COLO668 (cell line): ENCODE measurements around the gene CAPZA2.

Source experiments
- DNase-seq: peaks from one replicate; lab custom pipeline; 2025; ENCODE audit not compliant: unreplicated experiment; lab: John Stamatoyannopoulos, UW

The CAPZA2 gene

DNA sequence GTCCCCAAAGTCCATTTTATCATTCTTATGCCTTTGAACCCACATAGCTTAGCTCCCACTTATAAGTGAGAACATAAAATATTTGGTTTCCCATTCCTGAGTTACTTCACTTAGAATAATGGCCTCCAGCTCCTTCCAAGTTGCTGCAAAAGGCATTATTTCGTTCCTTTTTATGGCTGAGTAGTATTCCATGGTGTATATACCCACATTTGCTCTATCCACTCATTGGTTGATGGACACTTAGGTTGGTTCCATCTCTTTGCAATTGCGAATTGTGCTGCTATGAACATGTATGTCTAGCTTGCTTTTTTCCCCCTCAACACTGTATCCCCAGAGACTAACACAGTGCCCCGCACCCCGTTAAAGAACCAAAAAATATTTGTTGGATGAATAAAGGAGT lies 670 bp upstream of the CAPZA2 start:
- no peak for DNase-seq

DNA sequence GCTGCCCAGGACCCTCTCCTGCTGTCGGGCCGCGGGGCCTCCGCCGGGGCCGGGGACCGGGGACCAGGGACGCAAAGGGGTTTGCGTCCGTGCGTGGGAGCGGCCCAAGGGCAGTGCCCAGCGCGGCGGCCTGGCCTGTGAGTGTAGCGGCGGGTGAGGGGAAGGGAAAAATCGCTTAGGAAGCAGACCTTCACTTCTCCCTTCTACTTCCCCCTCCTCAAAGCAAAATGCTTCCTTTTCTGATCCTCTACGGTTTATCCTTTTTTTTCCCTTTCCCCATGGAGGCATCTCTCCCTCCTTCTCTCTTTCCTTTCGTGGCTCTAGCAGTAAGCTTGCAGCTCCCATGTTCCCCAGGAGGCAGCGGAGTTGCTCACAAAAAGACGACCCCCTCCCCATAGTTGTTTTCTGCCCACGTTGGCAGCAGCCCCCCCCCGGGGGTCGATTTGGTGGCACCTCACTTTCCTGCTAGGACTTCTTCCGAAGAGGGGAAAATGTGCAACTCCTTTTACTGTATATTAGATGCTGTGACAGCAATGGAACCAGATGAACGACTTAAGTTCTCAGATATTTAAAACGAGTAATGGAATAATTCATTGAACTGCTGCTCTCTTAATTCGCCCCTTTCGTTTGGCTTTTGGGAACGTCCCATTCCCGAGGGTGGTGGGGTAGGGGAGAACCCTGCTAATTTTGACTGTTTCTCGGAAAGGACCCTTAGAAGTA lies 724 bp downstream of the CAPZA2 start:
- DNase-seq, result peak; percentile 32

DNA sequence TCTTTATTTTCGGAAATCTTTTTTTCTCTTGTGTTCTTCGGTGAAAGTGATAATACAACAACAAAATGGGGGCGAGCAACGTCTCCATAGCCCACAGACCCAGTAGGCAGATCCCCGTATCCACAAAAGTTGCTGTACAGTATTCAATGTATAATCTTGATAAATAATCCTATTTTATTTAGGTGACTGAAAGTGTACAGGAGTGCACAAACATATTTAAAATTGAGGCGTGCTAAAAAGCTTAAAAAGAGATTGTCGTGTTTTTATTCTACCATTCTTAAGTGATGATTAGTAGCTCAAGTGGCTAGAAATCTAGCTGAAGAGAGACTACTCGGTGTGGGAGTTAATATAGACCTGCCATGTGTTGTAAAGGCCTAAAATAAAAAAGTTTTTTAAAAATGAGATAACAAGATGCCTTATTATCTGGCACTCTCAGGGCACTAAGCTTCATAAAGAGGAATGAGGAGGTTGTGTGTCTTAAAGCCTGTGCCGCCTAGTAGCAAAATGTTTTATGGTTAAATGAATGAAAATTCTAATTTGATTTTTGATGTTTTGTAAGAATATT lies 1.6 kb downstream of the CAPZA2 start:
- no peak for DNase-seq

- DNase-seq, result no peak
These were observed 8.8 kb downstream of the CAPZA2 start for GRCh38 chr7:116871061-116871700.

- DNase-seq, result no peak
These were observed 9.6 kb downstream of the CAPZA2 start for GRCh38 chr7:116872026-116872425.

DNA sequence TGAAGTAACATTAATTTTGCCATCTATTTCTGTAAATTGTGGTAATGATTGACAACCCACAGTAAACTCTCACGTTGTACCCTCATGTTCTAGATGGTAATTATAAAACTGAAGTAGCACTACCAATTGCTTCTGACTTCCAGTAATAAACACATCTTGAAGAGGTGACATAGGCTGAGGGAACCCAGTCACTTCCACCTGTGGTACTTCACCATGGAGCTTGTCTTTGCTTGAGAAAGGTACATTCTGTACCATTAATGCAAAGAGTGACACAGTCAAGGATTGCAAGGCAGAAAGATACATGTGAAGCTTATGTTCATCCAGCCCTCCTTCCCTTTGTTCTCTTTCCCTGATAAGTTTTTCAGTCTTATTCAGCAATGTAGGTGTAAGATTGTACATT lies 11.2 kb downstream of the CAPZA2 start:
- no peak for DNase-seq

- DNase-seq, result no peak
These were observed 14.5 kb downstream of the CAPZA2 start for GRCh38 chr7:116876664-116877442.

DNA sequence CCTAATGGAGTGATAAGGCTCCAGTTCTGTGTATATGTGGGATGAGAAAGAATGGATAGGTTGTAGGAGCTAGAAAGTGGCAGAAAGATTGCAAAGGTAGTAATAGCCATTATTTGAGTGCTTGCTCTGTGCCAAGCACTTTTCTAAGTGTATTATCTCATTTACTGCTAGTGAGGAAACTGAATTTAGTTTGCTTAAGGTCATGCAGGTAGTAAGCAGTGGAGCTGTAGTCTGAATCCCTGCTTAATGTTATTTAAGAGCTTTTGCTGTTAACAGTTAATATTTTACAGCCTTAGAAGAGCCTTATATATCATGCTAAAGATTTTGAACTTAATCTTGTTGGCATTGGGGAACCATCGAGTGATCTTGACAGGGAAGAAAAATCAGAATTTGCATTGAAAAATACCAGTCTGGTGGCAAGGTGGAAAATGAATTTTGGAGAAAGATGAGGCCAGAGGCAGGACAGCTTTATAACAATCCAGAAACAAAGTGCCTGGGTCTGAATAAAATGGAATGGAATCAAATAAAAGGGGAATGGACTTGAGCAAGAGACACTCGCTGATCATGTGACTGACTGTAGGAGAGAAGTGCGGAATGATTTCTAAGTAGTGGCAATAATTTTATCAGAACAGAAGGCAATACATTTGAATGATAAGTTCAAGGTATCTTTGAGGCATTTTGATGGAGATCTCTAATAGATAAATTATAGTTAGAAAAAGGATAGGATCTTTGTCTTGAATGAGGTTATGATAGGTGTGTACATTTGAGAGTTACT lies 15.2 kb downstream of the CAPZA2 start:
- DNase-seq, result no peak

DNA sequence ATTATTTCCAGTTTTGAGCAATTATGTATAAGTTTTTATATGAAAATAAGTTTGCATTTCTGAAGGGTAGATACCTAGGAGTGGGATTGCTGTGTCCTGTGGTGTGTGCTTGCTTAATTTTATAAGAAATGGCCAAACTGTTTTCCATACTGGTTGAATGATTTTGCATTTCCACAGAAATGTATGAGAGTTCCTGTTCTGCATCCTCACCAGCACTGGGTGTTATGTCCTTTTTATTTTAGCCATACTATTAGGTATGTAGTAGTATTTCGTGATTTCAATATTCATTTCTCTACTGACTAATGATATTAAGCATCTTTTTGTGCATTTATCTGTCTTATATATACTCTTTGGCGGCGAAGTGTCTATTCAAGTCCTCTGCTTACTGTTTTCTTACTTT lies 22.3 kb downstream of the CAPZA2 start:
- DNase-seq, result no peak

DNA sequence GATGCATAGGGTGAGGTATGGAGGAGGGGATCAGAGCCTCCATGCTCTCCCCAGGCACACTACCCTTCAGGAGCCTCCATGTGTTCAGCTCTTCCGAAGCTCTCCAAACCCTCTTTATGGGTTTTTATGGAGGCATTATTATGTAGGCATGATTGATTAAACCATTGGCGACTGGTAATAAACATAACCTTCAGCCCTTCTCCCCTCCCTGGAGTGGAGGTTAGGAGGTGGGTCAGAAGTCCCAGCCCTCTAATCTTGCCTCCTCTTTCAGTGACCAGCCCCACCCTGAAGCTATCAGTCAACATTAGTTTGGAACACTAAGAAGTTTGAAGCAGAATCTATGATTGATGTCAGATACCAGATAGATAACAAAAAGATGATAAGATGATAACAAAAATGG lies 23.3 kb downstream of the CAPZA2 start:
- DNase-seq, result no peak

DNA sequence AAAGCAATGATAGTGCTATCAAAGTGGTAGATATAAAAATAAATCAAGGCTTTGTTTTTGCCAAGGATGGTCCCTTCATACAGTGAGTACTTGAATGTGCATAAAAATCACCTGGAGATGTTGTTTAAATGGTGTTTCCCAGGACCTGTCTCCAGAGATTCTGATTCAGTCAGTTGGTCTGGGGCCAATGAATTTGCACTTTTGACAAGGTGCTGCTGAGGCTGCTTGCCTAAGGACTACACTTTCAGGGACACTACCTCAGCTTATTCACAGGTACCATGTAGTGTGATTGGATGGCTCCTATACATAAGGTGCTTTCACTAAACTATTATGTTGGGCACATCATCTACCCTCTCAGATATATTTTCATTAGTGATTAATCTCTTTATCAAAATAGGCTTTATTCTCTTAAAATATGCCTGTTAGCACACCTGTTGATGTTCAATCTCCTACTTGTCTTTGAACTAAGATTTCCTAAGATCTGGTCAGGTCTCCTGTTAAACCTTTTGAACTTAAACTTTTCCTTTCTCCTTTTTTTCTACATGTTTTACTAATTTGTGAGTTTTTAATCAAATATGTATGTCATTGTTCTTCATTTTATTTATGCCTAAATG lies 24.3 kb downstream of the CAPZA2 start:
- DNase-seq, result no peak

DNA sequence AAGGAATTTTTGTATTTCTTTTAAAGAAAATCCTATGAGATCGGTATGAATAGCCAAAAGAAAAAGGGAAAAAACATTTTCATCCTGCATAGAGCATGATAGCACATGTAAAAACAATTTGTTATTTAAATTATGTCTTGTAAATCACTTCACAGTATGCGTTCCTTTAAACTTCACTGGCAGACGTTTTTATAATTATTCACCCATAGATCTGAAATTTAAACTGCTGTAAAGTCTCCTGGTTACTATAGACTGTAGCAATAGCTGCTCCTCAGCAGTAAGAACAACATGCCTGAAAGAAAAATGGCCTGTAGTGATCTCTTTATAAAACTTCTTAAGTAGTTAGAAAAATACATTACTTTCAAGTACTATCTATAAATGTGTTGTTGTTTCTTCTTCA lies 26.5 kb downstream of the CAPZA2 start:
- DNase-seq, result no peak

DNA sequence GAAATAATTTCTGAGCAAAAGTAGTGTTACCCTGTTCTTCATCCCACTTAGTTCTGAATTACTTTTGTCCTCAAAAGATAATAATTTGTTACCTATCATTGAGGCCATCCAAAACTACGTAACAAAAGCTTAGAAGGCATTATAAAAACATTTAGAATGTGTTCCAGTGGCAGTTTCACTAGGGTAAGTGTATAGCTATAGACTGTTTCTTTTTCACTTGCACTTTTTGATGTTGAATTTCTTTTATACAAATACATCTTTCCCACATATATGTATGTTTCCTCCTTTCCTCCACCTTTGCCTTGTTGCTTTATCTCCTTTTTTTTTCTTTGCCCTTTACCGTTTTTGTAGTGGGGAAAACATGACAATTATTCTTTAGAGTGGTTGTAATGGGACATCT lies 33.5 kb downstream of the CAPZA2 start:
- DNase-seq, result no peak

DNA sequence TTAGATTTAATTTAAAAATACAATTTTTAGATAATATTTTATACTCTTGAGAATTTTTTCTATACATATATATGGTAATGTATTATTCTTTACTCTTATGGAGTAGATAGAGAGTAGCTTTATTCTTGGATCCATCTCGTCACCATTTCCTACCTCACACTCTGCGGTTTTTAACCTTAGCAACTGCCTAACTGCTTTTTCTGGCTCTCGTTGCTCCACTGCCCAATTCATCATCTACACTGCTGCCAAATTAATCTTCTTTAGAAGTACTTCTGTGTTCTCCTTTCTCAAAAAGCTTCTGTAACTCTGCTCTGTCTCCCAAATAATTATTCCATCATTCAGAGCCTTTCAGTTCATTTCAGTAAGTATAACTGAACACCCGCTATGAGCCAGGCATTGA lies 35.3 kb downstream of the CAPZA2 start:
- DNase-seq, result no peak

- no peak for DNase-seq
These were observed 36.9 kb downstream of the CAPZA2 start for GRCh38 chr7:116899308-116899707.

GRCh38 chr7:116901143-116901542 lies 38.8 kb downstream of the CAPZA2 start:
- DNase-seq, result no peak

- no peak for DNase-seq
These were observed 40.5 kb downstream of the CAPZA2 start for GRCh38 chr7:116902867-116903266.

- DNase-seq, result no peak
These were observed 44.0 kb downstream of the CAPZA2 start for GRCh38 chr7:116906391-116906790.

GRCh38 chr7:116910383-116910782 lies 48.0 kb downstream of the CAPZA2 start:
- DNase-seq, result no peak

GRCh38 chr7:116911801-116912200 lies 49.4 kb downstream of the CAPZA2 start:
- no peak for DNase-seq
